H9 (cell line): ENCODE results near the gene BSN. TPM values are rescaled to one million over a fixed set of nuclear protein-coding genes. Genes with fewer than 3 reads are reported as not detected.
A peak's percentile ranks its signal among the peaks of the same experiment; 100 is the strongest.
"Not testable (repeated sequence)": the region's sequence is repeated elsewhere in the genome, so short reads cannot be mapped to it uniquely, and the experiment has no call there.

Experiments used
- DNase-seq: peaks from one replicate; pipeline ENCODE4 v3.0.0-alpha.2; 2017
- H2AFZ ChIP-seq: one replicate; pipeline ENCODE4 v1.6.1; 2013; ENCODE audit warnings: mild to moderate bottlenecking, low read length, control low read depth, moderate library complexity
- H2AK5ac ChIP-seq: 2 replicates; pipeline ENCODE4 v1.6.1; 2013; ENCODE audit warnings: low read length, control low read depth, mixed read lengths; ENCODE audit not compliant: insufficient read length
- H2BK120ac ChIP-seq: one replicate; pipeline ENCODE4 v1.6.1; 2013; ENCODE audit warnings: low read depth, mild to moderate bottlenecking, low read length, control low read depth, inconsistent platforms; ENCODE audit not compliant: poor library complexity, severe bottlenecking
- H2BK12ac ChIP-seq: 2 replicates; pipeline ENCODE4 v1.6.1; 2013; ENCODE audit warnings: low read length, control low read depth, mixed read lengths, low read depth; ENCODE audit not compliant: insufficient read length
- H2BK15ac ChIP-seq: 2 replicates; pipeline ENCODE4 v1.6.1; 2013; ENCODE audit warnings: low read depth, low read length, control low read depth
- H2BK20ac ChIP-seq: one replicate; pipeline ENCODE4 v1.6.1; 2013; ENCODE audit warnings: low read depth, mild to moderate bottlenecking, low read length, control low read depth, inconsistent platforms; ENCODE audit not compliant: poor library complexity, severe bottlenecking
- H2BK5ac ChIP-seq: 2 replicates; pipeline ENCODE4 v1.6.1; 2013; ENCODE audit warnings: low read length, control low read depth, mixed read lengths; ENCODE audit not compliant: insufficient read length
- H3K14ac ChIP-seq: 2 replicates; pipeline ENCODE4 v1.6.1; 2013; ENCODE audit warnings: low read length, control low read depth; ENCODE audit not compliant: insufficient read depth
- H3K18ac ChIP-seq: 2 replicates; pipeline ENCODE4 v1.6.1; 2013; ENCODE audit warnings: low read depth, mild to moderate bottlenecking, mixed read lengths, low read length, control low read depth; ENCODE audit not compliant: insufficient read length
- H3K23ac ChIP-seq: 2 replicates; pipeline ENCODE4 v1.6.1; 2013; ENCODE audit warnings: low read length, control low read depth, mixed read lengths, low read depth; ENCODE audit not compliant: insufficient read length
- H3K23me2 ChIP-seq: 2 replicates; pipeline ENCODE4 v1.6.1; 2013; ENCODE audit warnings: low read depth, mild to moderate bottlenecking, mixed read lengths, low read length, control low read depth; ENCODE audit not compliant: insufficient read length, poor library complexity, severe bottlenecking
- H3K27ac ChIP-seq: 2 replicates; pipeline ENCODE4 v1.5.1; 2013; ENCODE audit warnings: low read length, control low read depth, mixed read lengths, low read depth; ENCODE audit not compliant: insufficient read length
- H3K27me3 ChIP-seq: 2 replicates; pipeline ENCODE4 v1.6.1; 2013; ENCODE audit warnings: low read length, control low read depth, inconsistent platforms; ENCODE audit not compliant: insufficient read depth
- H3K4ac ChIP-seq: 2 replicates; pipeline ENCODE4 v1.6.1; 2013; ENCODE audit warnings: low read depth, mild to moderate bottlenecking, control low read depth, inconsistent platforms, low read length, moderate library complexity
- H3K4me1 ChIP-seq: 2 replicates; pipeline ENCODE4 v1.6.1; 2013; ENCODE audit warnings: low read length, control low read depth, inconsistent platforms; ENCODE audit not compliant: insufficient read depth
- H3K4me2 ChIP-seq: 2 replicates; pipeline ENCODE4 v1.6.1; 2013; ENCODE audit warnings: low read length, control low read depth, mixed read lengths; ENCODE audit not compliant: insufficient read length, insufficient read depth
- H3K56ac ChIP-seq: 2 replicates; pipeline ENCODE4 v1.6.1; 2013; ENCODE audit warnings: low read depth, mild to moderate bottlenecking, mixed read lengths, low read length, control low read depth; ENCODE audit not compliant: insufficient read length
- H3K79me1 ChIP-seq: 2 replicates; pipeline ENCODE4 v1.6.1; 2013; ENCODE audit warnings: low read depth, mild to moderate bottlenecking, moderate library complexity, low read length, control low read depth, inconsistent platforms; ENCODE audit not compliant: insufficient read depth, poor library complexity, severe bottlenecking
- H3K79me2 ChIP-seq: 2 replicates; pipeline ENCODE4 v1.6.1; 2013; ENCODE audit warnings: low read length, control low read depth, inconsistent platforms; ENCODE audit not compliant: insufficient read depth
- H3K9ac ChIP-seq: 2 replicates; pipeline ENCODE4 v1.6.1; 2013; ENCODE audit warnings: low read length, control low read depth, mixed read lengths; ENCODE audit not compliant: insufficient read length; ENCODE audit errors: extremely low read depth
- H3K9me3 ChIP-seq: one replicate; pipeline ENCODE4 v1.6.1; 2013; ENCODE audit warnings: low read depth, low read length, inconsistent platforms; ENCODE audit not compliant: control insufficient read depth
- H3T11ph ChIP-seq: one replicate; pipeline ENCODE4 v1.6.1; 2013; ENCODE audit warnings: mild to moderate bottlenecking, low read length, control low read depth, inconsistent platforms
- H4K20me1 ChIP-seq: one replicate; pipeline ENCODE4 v1.6.1; 2013; ENCODE audit not compliant: control insufficient read depth, insufficient read length, insufficient read depth
- H4K5ac ChIP-seq: 2 replicates; pipeline ENCODE4 v1.6.1; 2013; ENCODE audit warnings: low read depth, mild to moderate bottlenecking, mixed read lengths, low read length, control low read depth; ENCODE audit not compliant: insufficient read length
- H4K8ac ChIP-seq: replicated peaks from 2 replicates; pipeline ENCODE4 v1.6.1; 2013; ENCODE audit warnings: low read length, control low read depth, mixed read lengths, low read depth; ENCODE audit not compliant: insufficient read length
- H4K91ac ChIP-seq: 2 replicates; pipeline ENCODE4 v1.6.1; 2013; ENCODE audit warnings: low read depth, mild to moderate bottlenecking, moderate library complexity, mixed read lengths, low read length, control low read depth; ENCODE audit not compliant: insufficient read length
- H3K27ac Mint-ChIP-seq, 3 experiments: 2 replicates in 2 of 3; 3 replicates in 1 of 3; pipeline ENCODE4 v1.8.0; 2020 to 2021; ENCODE audit warnings: mixed read lengths in 3 of 3, mild to moderate bottlenecking in 1 of 3, moderate library complexity in 1 of 3
- H3K27me3 Mint-ChIP-seq: 2 replicates; pipeline ENCODE4 v1.8.0; 2021; ENCODE audit warnings: low read depth, mild to moderate bottlenecking, moderate library complexity, mixed read lengths
- H3K36me3 Mint-ChIP-seq, 3 experiments: 2 replicates in 2 of 3; 3 replicates in 1 of 3; pipeline ENCODE4 v1.8.0; 2020 to 2021; ENCODE audit warnings: low read depth in 3 of 3, mixed read lengths in 3 of 3; ENCODE audit not compliant: insufficient read depth in 1 of 3
- H3K4me1 Mint-ChIP-seq, 2 experiments: 2 replicates each; pipeline ENCODE4 v1.8.0; 2020; ENCODE audit warnings: mixed read lengths in 2 of 2
- H3K4me3 Mint-ChIP-seq, 2 experiments: 2 replicates in 1 of 2; 3 replicates in 1 of 2; pipeline ENCODE4 v1.8.0; 2020 to 2021; ENCODE audit warnings: mild to moderate bottlenecking in 2 of 2, mixed read lengths in 2 of 2, moderate library complexity in 1 of 2
- H3K9me3 Mint-ChIP-seq, 2 experiments: 2 replicates in 1 of 2; 3 replicates in 1 of 2; pipeline ENCODE4 v1.8.0; 2020; ENCODE audit warnings: mild to moderate bottlenecking in 2 of 2, mixed read lengths in 2 of 2, moderate library complexity in 1 of 2
- WGBS: extraction: QIAGEN DNeasy Blood & Tissue Kit; methylation state at CpG from one replicate; pipeline ENCODE4 v1.1.7; 2013; ENCODE audit warnings: missing lambda C conversion rate, low lambda C conversion rate, mixed read lengths; ENCODE audit not compliant: insufficient read length; ENCODE audit errors: extremely low coverage; 5-methylcytosine and 5-hydroxymethylcytosine counted together
- total RNA-seq: library from RNA; stranded (reverse); gene quantifications from 2 replicates; pipeline ENCODE4 v1.2.1, GENCODE V29; 2021
- TF ChIP-seq, protein P1 (sequence below): fragments of 200-600 bp; sonication (generic); conservative IDR thresholded peaks from 3 replicates; pipeline ENCODE4 v1.8.0; 2021; ENCODE audit warnings: antibody characterized with exemption, mild to moderate bottlenecking

The BSN gene
- total RNA-seq, 1 experiment from 2014 or later: 2.4 TPM

GRCh38 chr3:49684453-49684852 lies 130.2 kb downstream of the BSN start:
- not testable (repeated sequence) for H3K9ac ChIP-seq, H3K27me3 Mint-ChIP-seq, H2BK20ac ChIP-seq, H3K18ac ChIP-seq, H3K79me1 ChIP-seq, H3K56ac ChIP-seq, H2AFZ ChIP-seq, H3T11ph ChIP-seq, H3K27ac ChIP-seq, H2BK5ac ChIP-seq, H3K23ac ChIP-seq, H3K23me2 ChIP-seq, H3K4ac ChIP-seq, H4K91ac ChIP-seq, DNase-seq, H3K27me3 ChIP-seq, H3K9me3 ChIP-seq, H3K4me1 ChIP-seq, H3K9me3 Mint-ChIP-seq, H3K14ac ChIP-seq, H4K5ac ChIP-seq, H4K8ac ChIP-seq, H3K4me3 Mint-ChIP-seq, H2BK12ac ChIP-seq, H3K27ac Mint-ChIP-seq, H2BK15ac ChIP-seq, H2BK120ac ChIP-seq, H3K79me2 ChIP-seq, H2AK5ac ChIP-seq, H3K4me2 ChIP-seq, H4K20me1 ChIP-seq
- peaks cover 11 to 22% of the 10 kb centered on the region in 2 experiments for H3K4me1 Mint-ChIP-seq
- TF ChIP-seq, protein P1, sequence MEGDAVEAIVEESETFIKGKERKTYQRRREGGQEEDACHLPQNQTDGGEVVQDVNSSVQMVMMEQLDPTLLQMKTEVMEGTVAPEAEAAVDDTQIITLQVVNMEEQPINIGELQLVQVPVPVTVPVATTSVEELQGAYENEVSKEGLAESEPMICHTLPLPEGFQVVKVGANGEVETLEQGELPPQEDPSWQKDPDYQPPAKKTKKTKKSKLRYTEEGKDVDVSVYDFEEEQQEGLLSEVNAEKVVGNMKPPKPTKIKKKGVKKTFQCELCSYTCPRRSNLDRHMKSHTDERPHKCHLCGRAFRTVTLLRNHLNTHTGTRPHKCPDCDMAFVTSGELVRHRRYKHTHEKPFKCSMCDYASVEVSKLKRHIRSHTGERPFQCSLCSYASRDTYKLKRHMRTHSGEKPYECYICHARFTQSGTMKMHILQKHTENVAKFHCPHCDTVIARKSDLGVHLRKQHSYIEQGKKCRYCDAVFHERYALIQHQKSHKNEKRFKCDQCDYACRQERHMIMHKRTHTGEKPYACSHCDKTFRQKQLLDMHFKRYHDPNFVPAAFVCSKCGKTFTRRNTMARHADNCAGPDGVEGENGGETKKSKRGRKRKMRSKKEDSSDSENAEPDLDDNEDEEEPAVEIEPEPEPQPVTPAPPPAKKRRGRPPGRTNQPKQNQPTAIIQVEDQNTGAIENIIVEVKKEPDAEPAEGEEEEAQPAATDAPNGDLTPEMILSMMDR: peak; percentile 18; the same call in 1 of the 3 replicates
- H3K36me3 Mint-ChIP-seq: peaks cover 17 to 45% (median 42%) of the 10 kb centered on the region in 3 experiments; a peak in 6 of 7 replicates
- no CpG with 5 or more reads among the region's 2 CpGs for WGBS

DNA sequence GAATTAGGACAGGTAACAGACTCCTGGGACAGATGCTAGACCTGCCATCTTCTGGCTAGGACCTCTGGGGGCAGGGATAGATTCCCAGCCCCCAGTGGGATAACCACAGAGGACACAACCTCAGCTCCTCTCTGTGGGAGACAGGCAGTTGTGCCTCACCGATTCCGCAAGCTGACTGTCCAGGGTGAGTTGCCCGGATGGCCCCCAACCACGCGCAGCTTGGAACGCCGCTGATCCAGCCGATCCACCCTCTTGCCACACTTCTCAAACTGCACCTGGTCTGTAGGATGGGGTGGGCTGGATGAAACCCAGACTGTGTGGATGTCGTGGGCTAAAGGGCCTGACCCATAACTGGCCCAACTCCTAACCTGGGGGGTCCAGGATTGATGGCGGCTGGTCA lies 130.8 kb downstream of the BSN start:
- Mint-ChIP-seq H3K36me3 (peaks cover 12 to 39% (median 35%) of the 10 kb centered on the region in 3 experiments; a peak in 6 of 7 replicates), H3K4me3 (peak overlapping the region; percentile 36 to 69; a peak in 4 of 5 replicates), H3K4me1 (peaks cover 14 to 26% of the 10 kb centered on the region in 2 experiments)
- H3K56ac ChIP-seq, H4K20me1 ChIP-seq, H3K79me1 ChIP-seq, H2BK120ac ChIP-seq, H3K9ac ChIP-seq, H3K79me2 ChIP-seq, H2BK12ac ChIP-seq, H3K9me3 Mint-ChIP-seq, H4K5ac ChIP-seq, H3K4me2 ChIP-seq, H3K14ac ChIP-seq, H3K27me3 ChIP-seq, H2AK5ac ChIP-seq, H3K23me2 ChIP-seq, H3K23ac ChIP-seq, H3K4ac ChIP-seq, H2BK20ac ChIP-seq, DNase-seq, H2AFZ ChIP-seq, H3K27ac ChIP-seq, H4K8ac ChIP-seq, H3K27me3 Mint-ChIP-seq, H3K18ac ChIP-seq, H2BK5ac ChIP-seq, H3T11ph ChIP-seq, H3K4me1 ChIP-seq, H2BK15ac ChIP-seq, H4K91ac ChIP-seq, H3K27ac Mint-ChIP-seq, H3K9me3 ChIP-seq: not testable (repeated sequence)
- WGBS: no CpG with 5 or more reads among the region's 10 CpGs
